NT2/D1 (cell line): ENCODE results near the gene FTL.

Experiments
- DNase-seq: peaks from one replicate; pipeline ENCODE4 v3.0.0-alpha.2; 2011; ENCODE audit warnings: low read depth, low spot score
- H3K27me3 ChIP-seq: 2 replicates; pipeline ENCODE4 v1.6.0; 2011; ENCODE audit warnings: mild to moderate bottlenecking; ENCODE audit not compliant: insufficient read length, insufficient read depth
- H3K36me3 ChIP-seq: 2 replicates; pipeline ENCODE4 v1.6.1; 2011; ENCODE audit warnings: mild to moderate bottlenecking, low read length, mixed read lengths; ENCODE audit not compliant: insufficient read depth, insufficient read length
- H3K4me1 ChIP-seq: 2 replicates; pipeline ENCODE4 v1.5.1; 2011; ENCODE audit not compliant: insufficient read depth, insufficient read length
- H3K4me3 ChIP-seq: 2 replicates; pipeline ENCODE4 v1.5.1; 2011; ENCODE audit warnings: low read depth; ENCODE audit not compliant: insufficient read length
- H3K9ac ChIP-seq: 2 replicates; pipeline ENCODE4 v1.6.0; 2011; ENCODE audit warnings: low read depth; ENCODE audit not compliant: insufficient read length
- H3K9me3 ChIP-seq: 2 replicates; pipeline ENCODE4 v1.5.1; 2011; ENCODE audit warnings: mild to moderate bottlenecking, low read length; ENCODE audit not compliant: insufficient read depth
- SUZ12 ChIP-seq: IDR thresholded peaks from 2 replicates; pipeline ENCODE4 v1.6.1; 2011; ENCODE audit not compliant: insufficient read length, insufficient read depth; ENCODE audit errors: extremely low read depth
- YY1 ChIP-seq: IDR thresholded peaks from 2 replicates; pipeline ENCODE4 v1.6.1; 2011; ENCODE audit not compliant: insufficient read length, insufficient read depth
- ZNF274 ChIP-seq: IDR thresholded peaks from 2 replicates; pipeline ENCODE4 v1.6.1; 2011; ENCODE audit warnings: mild to moderate bottlenecking, low read depth, low read length

Gene FTL

DNA sequence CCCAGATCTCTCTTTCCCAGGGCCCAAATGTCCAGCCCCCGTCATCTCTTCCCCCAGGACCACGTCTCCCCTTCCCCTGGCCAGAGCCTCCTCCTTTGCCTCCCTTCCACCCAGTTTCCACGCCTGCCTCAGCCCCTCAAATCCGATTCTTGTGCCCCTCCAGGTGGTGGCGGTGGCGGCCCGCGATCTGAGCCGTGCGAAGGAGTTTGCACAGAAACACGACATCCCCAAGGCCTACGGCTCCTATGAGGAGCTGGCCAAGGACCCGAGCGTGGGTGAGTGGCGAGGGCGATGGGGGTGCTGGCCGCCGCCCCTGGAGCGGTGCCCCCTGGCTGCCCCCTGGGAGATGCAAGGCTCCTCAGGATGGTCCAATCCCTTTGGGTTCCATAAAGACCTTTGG lies 30.3 kb upstream of the FTL start:
- Histone ChIP-seq H3K36me3 (no peaks in the 10 kb centered on the region), H3K9me3 (no peaks in the 10 kb centered on the region), H3K4me1 (peaks cover 4% of the 10 kb centered on the region), H3K4me3 (no peak overlapping the region), H3K27me3 (peaks cover 28% of the 10 kb centered on the region), H3K9ac (no peak overlapping the region)
- DNase-seq = no peak
- TF ChIP-seq ZNF274 = no peak
- no peak for TF ChIP-seq YY1
- TF ChIP-seq SUZ12 = no peak

- Histone ChIP-seq H3K27me3 (peaks cover 28% of the 10 kb centered on the region), H3K4me1 (peaks cover 4% of the 10 kb centered on the region), H3K9ac (no peak overlapping the region), H3K36me3 (no peaks in the 10 kb centered on the region), H3K9me3 (peaks cover 5% of the 10 kb centered on the region; the same call in 1 of the 2 replicates), H3K4me3 (no peak overlapping the region)
- TF ChIP-seq SUZ12 (no peak), ZNF274 (no peak), YY1 (no peak)
- no peak for DNase-seq
Measured at GRCh38 chr19:48935864-48936263, 29.2 kb upstream of the FTL start.

GRCh38 chr19:48938256-48938655 lies 26.9 kb upstream of the FTL start:
- H3K27me3 ChIP-seq = peaks cover 17% of the 10 kb centered on the region
- no peak overlapping the region for H3K4me3 ChIP-seq
- no peak for TF ChIP-seq SUZ12
- TF ChIP-seq ZNF274 = no peak
- TF ChIP-seq YY1 = no peak
- no peak for DNase-seq
- no peak overlapping the region for H3K9ac ChIP-seq
- no peaks in the 10 kb centered on the region for H3K36me3 ChIP-seq
- H3K9me3 ChIP-seq = peaks cover 11% of the 10 kb centered on the region; the same call in 1 of the 2 replicates
- H3K4me1 ChIP-seq = peaks cover 4% of the 10 kb centered on the region

DNA sequence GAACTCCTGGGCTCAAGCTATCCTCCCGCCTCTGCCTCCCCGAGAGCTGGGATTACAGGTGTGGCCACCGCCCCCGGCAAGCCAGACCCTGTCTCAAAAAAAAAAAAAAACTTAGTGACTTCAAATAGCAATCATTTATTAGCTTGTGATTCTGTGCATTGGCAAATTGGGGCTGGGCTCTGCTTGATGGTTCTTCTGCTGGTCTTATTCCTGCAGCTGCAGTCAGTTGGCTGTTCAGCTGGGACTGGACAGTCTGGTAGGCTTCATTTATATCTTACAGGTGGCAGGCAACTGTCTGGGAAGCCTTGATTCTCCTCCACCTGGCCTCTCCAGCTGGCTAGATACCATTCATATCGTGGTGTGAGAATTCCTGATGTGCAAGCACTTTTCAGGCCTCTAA lies 24.2 kb upstream of the FTL start:
- Histone ChIP-seq H3K4me1 (no peaks in the 10 kb centered on the region), H3K27me3 (no peaks in the 10 kb centered on the region), H3K36me3 (no peaks in the 10 kb centered on the region), H3K9me3 (peaks cover 11% of the 10 kb centered on the region; the same call in 1 of the 2 replicates), H3K4me3 (no peak overlapping the region), H3K9ac (no peak overlapping the region)
- DNase-seq = no peak
- TF ChIP-seq SUZ12 (no peak), YY1 (no peak), ZNF274 (no peak)

- no peak for DNase-seq
- Histone ChIP-seq H3K9me3 (peaks cover 23% of the 10 kb centered on the region; the same call in 1 of the 2 replicates), H3K4me3 (no peak overlapping the region), H3K27me3 (no peaks in the 10 kb centered on the region), H3K9ac (no peak overlapping the region), H3K4me1 (no peaks in the 10 kb centered on the region), H3K36me3 (no peaks in the 10 kb centered on the region)
- TF ChIP-seq ZNF274 (no peak), YY1 (no peak), SUZ12 (no peak)
Measured at GRCh38 chr19:48943081-48943480, 22.0 kb upstream of the FTL start.

GRCh38 chr19:48945415-48945814 lies 19.7 kb upstream of the FTL start:
- no peaks in the 10 kb centered on the region for H3K27me3 ChIP-seq
- H3K4me3 ChIP-seq = no peak overlapping the region
- no peak overlapping the region for H3K9ac ChIP-seq
- H3K36me3 ChIP-seq = no peaks in the 10 kb centered on the region
- peaks cover 23% of the 10 kb centered on the region; the same call in 1 of the 2 replicates for H3K9me3 ChIP-seq
- no peaks in the 10 kb centered on the region for H3K4me1 ChIP-seq
- no peak for DNase-seq
- TF ChIP-seq SUZ12 = no peak

DNA sequence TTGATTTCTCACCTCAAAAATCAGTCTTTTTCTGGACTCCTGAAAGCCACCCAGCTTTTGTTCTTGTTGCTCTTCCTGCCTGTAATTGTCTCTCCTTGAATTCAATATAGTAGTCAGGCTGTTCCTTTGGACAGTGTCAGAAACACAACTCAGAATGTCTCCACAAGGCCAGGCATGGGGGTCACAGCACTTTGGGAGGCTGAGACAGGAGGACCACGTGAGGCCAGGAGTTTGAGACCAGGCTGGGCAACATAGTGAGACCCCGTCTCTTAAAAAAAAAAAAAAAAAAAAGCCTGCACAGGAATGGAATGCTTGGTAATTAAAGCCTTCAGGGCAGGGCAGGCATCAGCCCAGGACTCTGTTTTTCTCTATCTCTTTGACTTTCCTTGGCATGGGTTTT lies 19.3 kb upstream of the FTL start:
- TF ChIP-seq SUZ12 (no peak), YY1 (no peak), ZNF274 (no peak)
- Histone ChIP-seq H3K9me3 (peaks cover 19% of the 10 kb centered on the region; the same call in 1 of the 2 replicates), H3K36me3 (no peaks in the 10 kb centered on the region), H3K4me3 (no peak overlapping the region), H3K4me1 (no peaks in the 10 kb centered on the region), H3K9ac (no peak overlapping the region), H3K27me3 (no peaks in the 10 kb centered on the region)
- no peak for DNase-seq

DNA sequence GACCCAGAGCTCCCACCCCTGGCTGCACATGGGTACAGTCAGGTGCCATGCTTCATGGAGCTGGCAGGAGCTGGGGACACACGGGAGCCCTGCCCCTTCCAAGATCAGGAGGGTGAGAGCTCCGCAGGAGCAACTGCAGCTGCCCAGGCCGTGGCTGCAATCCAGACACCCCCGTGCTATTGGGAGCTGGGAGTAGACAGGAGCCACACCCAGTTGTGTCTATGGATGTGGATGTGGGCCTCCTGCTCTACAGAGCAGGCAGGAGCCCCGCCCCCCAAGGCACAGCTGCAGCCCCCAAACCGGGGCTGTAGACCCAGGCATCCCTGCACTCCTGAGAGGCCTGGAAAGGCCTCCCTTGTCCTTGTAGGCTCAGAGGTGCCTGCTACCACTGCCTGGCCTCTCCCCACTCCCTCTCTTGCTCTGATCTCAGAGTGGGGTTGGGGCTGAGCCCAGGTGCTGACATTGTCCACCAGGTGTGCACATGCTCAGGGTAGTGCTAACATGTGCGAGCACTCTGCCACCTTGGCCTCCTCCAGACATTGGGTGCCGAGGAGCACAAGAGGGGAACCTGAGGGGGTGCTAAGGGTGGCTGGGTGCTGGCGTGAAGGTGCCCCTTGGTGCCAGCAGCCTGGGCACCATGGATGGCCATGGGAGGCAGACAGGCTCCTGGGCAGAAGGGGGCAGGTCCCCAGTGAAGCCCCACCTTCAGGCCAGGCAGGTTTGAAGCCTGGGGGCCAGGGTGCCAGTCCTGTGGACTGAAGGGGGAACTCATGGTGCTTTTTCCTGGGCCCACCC lies 18.4 kb upstream of the FTL start:
- Histone ChIP-seq H3K36me3 (no peaks in the 10 kb centered on the region), H3K4me3 (no peak overlapping the region), H3K9me3 (peaks cover 12% of the 10 kb centered on the region; the same call in 1 of the 2 replicates), H3K4me1 (no peaks in the 10 kb centered on the region), H3K9ac (no peak overlapping the region), H3K27me3 (no peaks in the 10 kb centered on the region)
- TF ChIP-seq SUZ12 (no peak), YY1 (no peak), ZNF274 (no peak)
- no peak for DNase-seq
